ENCODE results near the gene SLC28A2. TPM values are rescaled to one million over a fixed set of nuclear protein-coding genes. Genes with fewer than 3 reads are reported as not detected.

Gene SLC28A2
- total and polyA plus RNA-seq, 2 donors (not counting 1 experiment from before 2014, with no cell fraction given): not detected

GRCh38 chr15:45225506-45226273, 26.3 kb upstream of the SLC28A2 start:
- H3K27ac ChIP-seq (ENCODE audit: low read length in 2 of 2): no peak overlapping the region
- H3K4me3 Mint-ChIP-seq: no peak overlapping the region
- intact Hi-C loops (cut with micrococcal nuclease): no loop called here
- H3K9ac ChIP-seq (ENCODE audit: low read length): no peak overlapping the region
- no peaks in the 10 kb centered on the region for H3K9me3 Mint-ChIP-seq (ENCODE audit: insufficient read depth)
- H3K27ac Mint-ChIP-seq: no peak overlapping the region
- no peaks in the 10 kb centered on the region for H3K9me3 ChIP-seq (ENCODE audit: control extremely low read depth in 1 of 3, control insufficient read depth in 2 of 3, insufficient read depth in 1 of 3, low read length in 2 of 3)
- H3K4me2 ChIP-seq (replicated peaks; ENCODE audit: low read depth, low read length, poor library complexity, severe bottlenecking): no peak overlapping the region
- peaks cover 0 to 19% (median 9%) of the 10 kb centered on the region in 4 experiments for H3K27me3 ChIP-seq (replicated peaks in 1 of 4; ENCODE audit: control extremely low read depth in 1 of 4, control insufficient read depth in 3 of 4, insufficient read depth in 4 of 4, low read length in 3 of 4)
- TF ChIP-seq CTCF (IDR thresholded peaks at IDR 0.05) (no peak), EZH2 (IDR thresholded peaks at IDR 0.05; ENCODE audit: borderline replicate concordance, insufficient read depth, low read depth, low read length, poor library complexity, severe bottlenecking) (no peak)
- H3K4me1 Mint-ChIP-seq: no peaks in the 10 kb centered on the region
- H3K36me3 ChIP-seq (replicated peaks in 1 of 2; ENCODE audit: control extremely low read depth in 1 of 2, control insufficient read depth in 1 of 2, extremely low read depth in 1 of 2, insufficient read depth in 2 of 2, low read length in 1 of 2): no peaks in the 10 kb centered on the region
- H3K4me3 ChIP-seq (ENCODE audit: control extremely low read depth in 1 of 5, extremely low read depth in 1 of 5, insufficient read depth in 1 of 5, low read depth in 2 of 5, low read length in 4 of 5): no peak overlapping the region
- DNase-seq (no peak), ATAC-seq (ENCODE audit: low read depth) (no peak)
- no peak overlapping the region for H2AFZ ChIP-seq (ENCODE audit: insufficient read depth, low read depth, low read length, poor library complexity, severe bottlenecking)
- H4K20me1 ChIP-seq (ENCODE audit: control insufficient read depth, insufficient read depth, low read length, poor library complexity, severe bottlenecking): no peaks in the 10 kb centered on the region
- ChIA-PET CTCF (no interaction called here), POLR2A (no interaction called here)
- WGBS (ENCODE audit: insufficient coverage): 44% methylated on average over 2 of the region's 11 CpGs
- peaks cover 47% of the 10 kb centered on the region for H3K27me3 Mint-ChIP-seq
- no peaks in the 10 kb centered on the region for H3K4me1 ChIP-seq (ENCODE audit: control insufficient read depth in 2 of 2, insufficient read depth in 2 of 2, low read length in 2 of 2)
- H3K79me2 ChIP-seq (ENCODE audit: control insufficient read depth, insufficient read depth, low read length): no peaks in the 10 kb centered on the region

GRCh38 chr15:45228931-45229330, 23.1 kb upstream of the SLC28A2 start:
- Mint-ChIP-seq H3K4me3 (no peak overlapping the region), H3K27ac (no peak overlapping the region), H3K9me3 (ENCODE audit: insufficient read depth) (no peaks in the 10 kb centered on the region), H3K4me1 (no peaks in the 10 kb centered on the region), H3K27me3 (peaks cover 25% of the 10 kb centered on the region)
- H3K4me3 ChIP-seq (ENCODE audit: control extremely low read depth in 1 of 5, extremely low read depth in 1 of 5, insufficient read depth in 1 of 5, low read depth in 2 of 5, low read length in 4 of 5): no peak overlapping the region
- no peaks in the 10 kb centered on the region for H4K20me1 ChIP-seq (ENCODE audit: control insufficient read depth, insufficient read depth, low read length, poor library complexity, severe bottlenecking)
- no peaks in the 10 kb centered on the region for H3K4me1 ChIP-seq (ENCODE audit: control insufficient read depth in 2 of 2, insufficient read depth in 2 of 2, low read length in 2 of 2)
- no peaks in the 10 kb centered on the region for H3K79me2 ChIP-seq (ENCODE audit: control insufficient read depth, insufficient read depth, low read length)
- H2AFZ ChIP-seq (ENCODE audit: insufficient read depth, low read depth, low read length, poor library complexity, severe bottlenecking): no peak overlapping the region
- DNase-seq (no peak), ATAC-seq (ENCODE audit: low read depth) (no peak)
- H3K27ac ChIP-seq (ENCODE audit: low read length in 2 of 2): no peak overlapping the region
- ChIA-PET POLR2A (no interaction called here), CTCF (no interaction called here)
- TF ChIP-seq CTCF (IDR thresholded peaks at IDR 0.05) (no peak), EZH2 (IDR thresholded peaks at IDR 0.05; ENCODE audit: borderline replicate concordance, insufficient read depth, low read depth, low read length, poor library complexity, severe bottlenecking) (no peak)
- no peak overlapping the region for H3K9ac ChIP-seq (ENCODE audit: low read length)
- peaks cover 0 to 9% (median 4%) of the 10 kb centered on the region in 4 experiments for H3K27me3 ChIP-seq (replicated peaks in 1 of 4; ENCODE audit: control extremely low read depth in 1 of 4, control insufficient read depth in 3 of 4, insufficient read depth in 4 of 4, low read length in 3 of 4)
- no peak overlapping the region for H3K4me2 ChIP-seq (replicated peaks; ENCODE audit: low read depth, low read length, poor library complexity, severe bottlenecking)
- WGBS (ENCODE audit: insufficient coverage): 75% methylated on average over 4 of the region's 5 CpGs
- intact Hi-C loops (cut with micrococcal nuclease): no loop called here
- no peaks in the 10 kb centered on the region for H3K36me3 ChIP-seq (replicated peaks in 1 of 2; ENCODE audit: control extremely low read depth in 1 of 2, control insufficient read depth in 1 of 2, extremely low read depth in 1 of 2, insufficient read depth in 2 of 2, low read length in 1 of 2)
- H3K9me3 ChIP-seq (ENCODE audit: control extremely low read depth in 1 of 3, control insufficient read depth in 2 of 3, insufficient read depth in 1 of 3, low read length in 2 of 3): peaks cover 0 to 13% (median 7%) of the 10 kb centered on the region in 3 donors

Data from B cell (primary cell).